Measurements from ENCODE around the gene DNAJC3. TPM values are rescaled to one million over a fixed set of nuclear protein-coding genes. Genes with fewer than 3 reads are reported as not detected.

DNAJC3 gene
- total and polyA plus RNA-seq, 2 of the 13 experiments (the other 11 are each of a cell fraction or from before 2014, with no cell fraction given): 10.4 to 48.2 TPM

GRCh38 chr13:95629071-95629470 lies 47.9 kb upstream of the DNAJC3 start:
- Histone ChIP-seq H3K4me3 (replicated peaks in 1 of 3; ENCODE audit: insufficient read depth in 1 of 3, low read depth in 2 of 3, low read length in 3 of 3) (no peak overlapping the region), H3K9ac (ENCODE audit: insufficient read depth, low read depth, low read length) (no peak overlapping the region), H3K27ac (ENCODE audit: extremely low read length, insufficient read depth, low read length) (no peak overlapping the region), H3K27me3 (ENCODE audit: control insufficient read depth in 1 of 2, insufficient read depth in 2 of 2, low read length in 2 of 2) (no peaks in the 10 kb centered on the region), H3K4me1 (ENCODE audit: insufficient read depth, low read length) (no peaks in the 10 kb centered on the region), H3K79me2 (ENCODE audit: insufficient read depth, low read length) (no peaks in the 10 kb centered on the region), H3K9me3 (ENCODE audit: low read length) (peaks cover 4% of the 10 kb centered on the region; the same call in 1 of the 2 replicates), H2AFZ (ENCODE audit: low read length) (no peak overlapping the region), H4K20me1 (ENCODE audit: insufficient read depth, low read length) (no peaks in the 10 kb centered on the region), H3K36me3 (replicated peaks in 1 of 2; ENCODE audit: control insufficient read depth in 1 of 2, insufficient read depth in 2 of 2, low read length in 2 of 2) (peaks cover 2 to 61% of the 10 kb centered on the region in 2 experiments; a peak in 4 of 5 replicates), H3K4me2 (ENCODE audit: low read depth, low read length) (no peak overlapping the region)
- no TSS peak for BruUV-seq (replicated peaks)
- WGBS (ENCODE audit: low lambda C conversion rate): 76% methylated on average over 4 of the region's 4 CpGs
- CTCF ChIA-PET (ENCODE audit: low intra/inter-chr PET ratio, low total read pairs): no interaction called here
- DNase-seq (ENCODE audit: low spot score) (no peak), ATAC-seq (no peak), FAIRE-seq (no peak)
- POLR2A ChIA-PET: no interaction called here
- intact Hi-C loops (cut with micrococcal nuclease; ENCODE audit: unreplicated experiment) (no loop called here), in situ Hi-C loops (cut with HindIII; ENCODE audit: extremely low pct_ligation_motif_present, low pct_unique_long_range_greater_than_20kb) (no loop called here)
- TF ChIP-seq TBX3 (IDR thresholded peaks at IDR 0.05; ENCODE audit: borderline replicate concordance) (no peak), STAG1 (CRISPR knock-in tag; IDR thresholded peaks at IDR 0.05) (no peak), MAFF (IDR thresholded peaks at IDR 0.05; ENCODE audit: low read depth, low read length) (no peak), KIAA2018 (CRISPR knock-in tag; IDR thresholded peaks at IDR 0.05; ENCODE audit: borderline replicate concordance) (no peak), CREB1 (IDR thresholded peaks at IDR 0.05) (no peak), CREB1 (CRISPR knock-in tag; IDR thresholded peaks at IDR 0.05) (no peak), STAT5B (CRISPR knock-in tag; IDR thresholded peaks at IDR 0.05) (no peak), RFXAP (CRISPR knock-in tag; IDR thresholded peaks at IDR 0.05; ENCODE audit: borderline replicate concordance) (no peak), SUZ12 (IDR thresholded peaks at IDR 0.05; ENCODE audit: low read depth, low read length) (no peak), ZNF672 (CRISPR knock-in tag; IDR thresholded peaks at IDR 0.05) (no peak), KDM5A (IDR thresholded peaks at IDR 0.05; ENCODE audit: borderline replicate concordance, low read length) (no peak), ARID2 (CRISPR knock-in tag; IDR thresholded peaks at IDR 0.05; ENCODE audit: borderline replicate concordance) (no peak), PAF1 (CRISPR knock-in tag; IDR thresholded peaks at IDR 0.05) (no peak), AFF4 (CRISPR knock-in tag; IDR thresholded peaks at IDR 0.05) (no peak)
